SK-N-SH (cell line): ENCODE measurements around the gene HOXB6.

ENCODE experiments used
- CHD2 ChIP-seq: fragments of 150-350 bp; IDR thresholded peaks from 2 replicates; pipeline ENCODE4 v1.6.1; 2018; ENCODE audit warnings: low read length; ENCODE audit not compliant: partially characterized antibody
- CTCF ChIP-seq: fragments of 200-600 bp; sonication (generic); IDR thresholded peaks from 2 replicates; pipeline ENCODE4 v1.6.1; 2017; ENCODE audit warnings: antibody characterized with exemption, mild to moderate bottlenecking, moderate library complexity
- EP300 ChIP-seq, 2 experiments: IDR thresholded peaks; 2 replicates each; pipeline versions ENCODE4 v1.4.0 to v1.6.1; 2012; ENCODE audit warnings: borderline replicate concordance in 1 of 2, low read depth in 1 of 2, low read length in 1 of 2
- EZH2phosphoT487 ChIP-seq: fragments of 200-600 bp; sonication (generic); IDR thresholded peaks from 2 replicates; pipeline ENCODE4 v1.6.1; 2017; ENCODE audit warnings: low read depth, mixed run types, mild to moderate bottlenecking, antibody characterized with exemption, moderate library complexity, borderline replicate concordance
- FOXM1 ChIP-seq: IDR thresholded peaks from 2 replicates; pipeline ENCODE4 v1.4.0; 2012; ENCODE audit warnings: low read depth, mild to moderate bottlenecking
- MAX ChIP-seq: IDR thresholded peaks from 2 replicates; pipeline ENCODE4 v1.4.0; 2012; ENCODE audit warnings: low read depth
- POLR2AphosphoS5 ChIP-seq: IDR thresholded peaks from 2 replicates; pipeline ENCODE4 v1.6.1; 2012; ENCODE audit warnings: low read depth, low read length
- RCOR1 ChIP-seq: fragments of 150-350 bp; IDR thresholded peaks from 2 replicates; pipeline ENCODE4 v1.6.1; 2017; ENCODE audit warnings: antibody characterized with exemption, low read length
- SMC3 ChIP-seq: IDR thresholded peaks from 2 replicates; pipeline ENCODE4 v1.6.1; 2012; ENCODE audit warnings: low read depth, low read length, improper control_type of control experiment
- TAF1 ChIP-seq: IDR thresholded peaks from 2 replicates; pipeline ENCODE4 v1.6.1; 2012; ENCODE audit warnings: low read depth, mild to moderate bottlenecking, low read length, moderate library complexity, borderline replicate concordance
- USF2 ChIP-seq: fragments of 150-350 bp; IDR thresholded peaks from 2 replicates; pipeline ENCODE4 v1.6.1; 2017; ENCODE audit warnings: antibody characterized with exemption, low read length, low read depth, borderline replicate concordance
- ZBTB33 ChIP-seq: IDR thresholded peaks from 2 replicates; pipeline ENCODE4 v1.4.0; 2012; ENCODE audit warnings: low read depth, borderline replicate concordance

GRCh38 chr17:48576479-48577309 lies 28.1 kb downstream of the HOXB6 start:
- no peak for TF ChIP-seq ZBTB33
- TF ChIP-seq USF2 = no peak
- TF ChIP-seq CTCF = no peak
- TF ChIP-seq MAX = no peak
- no peak for TF ChIP-seq CHD2
- TF ChIP-seq POLR2AphosphoS5 = no peak
- no peak for TF ChIP-seq SMC3
- no peak for TF ChIP-seq TAF1
- TF ChIP-seq EZH2phosphoT487 = 0 out of 2 replicates have a peak, but pooled peaks have one; percentile 19
- TF ChIP-seq EP300 (IDR thresholded peaks at IDR 0.05; ENCODE audit: borderline replicate concordance in 1 of 2, low read depth in 1 of 2, low read length in 1 of 2) = no peak
- TF ChIP-seq RCOR1 = no peak
- TF ChIP-seq FOXM1 = no peak
